OCI-LY3 (cell line): ENCODE results near the gene KIAA1671.

ENCODE experiments used
- EZH2phosphoT487 ChIP-seq: fragments of 200-600 bp; shearing (Covaris generic); IDR thresholded peaks from 2 replicates; pipeline ENCODE4 v1.6.1; 2018; ENCODE audit warnings: antibody characterized with exemption, mixed run types, low read depth
- TF ChIP-seq, protein P1 (sequence below): fragments of 200-600, 300-600 bp; sonication (generic); IDR thresholded peaks from 2 replicates; pipeline ENCODE4 v1.5.1; 2014; ENCODE audit warnings: antibody characterized with exemption, low read length, low read depth

DNA sequence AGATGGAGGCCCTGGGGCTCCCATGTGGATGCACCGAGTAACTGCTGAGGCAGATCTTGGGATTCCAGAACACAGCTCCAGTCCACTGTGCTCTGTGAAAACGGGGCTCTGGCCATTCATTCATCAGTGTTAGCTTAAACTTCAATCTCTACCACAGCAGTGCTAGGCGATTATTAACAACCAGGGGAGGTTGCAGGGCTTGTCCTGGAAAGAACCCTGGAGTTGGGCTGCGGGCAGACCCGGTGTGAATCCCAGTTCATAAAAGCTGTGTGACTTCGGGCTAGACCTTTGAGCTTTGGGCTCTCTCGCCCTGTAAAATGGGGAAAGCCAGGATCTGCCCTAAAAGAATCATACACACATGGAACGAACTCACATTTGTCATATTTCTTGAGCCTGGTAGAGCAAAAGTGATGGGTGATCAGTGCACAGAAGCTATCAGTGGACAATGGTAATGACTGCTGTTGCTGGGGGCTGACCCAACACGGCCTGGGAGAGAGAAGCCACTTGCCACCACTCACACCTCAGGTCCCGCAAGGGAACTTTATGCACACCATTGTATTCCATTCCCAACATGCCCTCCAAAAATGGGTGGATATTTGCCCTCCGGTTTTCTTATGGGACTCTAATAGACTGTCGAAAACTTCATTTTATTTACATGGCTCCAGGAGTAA, 231.6 kb downstream of the KIAA1671 start:
- TF ChIP-seq, protein P1, sequence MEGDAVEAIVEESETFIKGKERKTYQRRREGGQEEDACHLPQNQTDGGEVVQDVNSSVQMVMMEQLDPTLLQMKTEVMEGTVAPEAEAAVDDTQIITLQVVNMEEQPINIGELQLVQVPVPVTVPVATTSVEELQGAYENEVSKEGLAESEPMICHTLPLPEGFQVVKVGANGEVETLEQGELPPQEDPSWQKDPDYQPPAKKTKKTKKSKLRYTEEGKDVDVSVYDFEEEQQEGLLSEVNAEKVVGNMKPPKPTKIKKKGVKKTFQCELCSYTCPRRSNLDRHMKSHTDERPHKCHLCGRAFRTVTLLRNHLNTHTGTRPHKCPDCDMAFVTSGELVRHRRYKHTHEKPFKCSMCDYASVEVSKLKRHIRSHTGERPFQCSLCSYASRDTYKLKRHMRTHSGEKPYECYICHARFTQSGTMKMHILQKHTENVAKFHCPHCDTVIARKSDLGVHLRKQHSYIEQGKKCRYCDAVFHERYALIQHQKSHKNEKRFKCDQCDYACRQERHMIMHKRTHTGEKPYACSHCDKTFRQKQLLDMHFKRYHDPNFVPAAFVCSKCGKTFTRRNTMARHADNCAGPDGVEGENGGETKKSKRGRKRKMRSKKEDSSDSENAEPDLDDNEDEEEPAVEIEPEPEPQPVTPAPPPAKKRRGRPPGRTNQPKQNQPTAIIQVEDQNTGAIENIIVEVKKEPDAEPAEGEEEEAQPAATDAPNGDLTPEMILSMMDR: no peak
- TF ChIP-seq EZH2phosphoT487: no peak
